Measurements from ENCODE around the gene ALOX12B. TPM values are rescaled to one million over a fixed set of nuclear protein-coding genes. Genes with fewer than 3 reads are reported as not detected.
A peak's percentile ranks its signal among the peaks of the same experiment; 100 is the strongest.
"Not testable (repeated sequence)": the region's sequence is repeated elsewhere in the genome, so short reads cannot be mapped to it uniquely, and the experiment has no call there.

ALOX12B gene
- total RNA-seq, 1 donor from 2014 or later, result 0.72 TPM

GRCh38 chr17:8063761-8064534 is 23.6 kb downstream of the ALOX12B start:
- no peak for DNase-seq

GRCh38 chr17:8062807-8063483 is 24.6 kb downstream of the ALOX12B start:
- no peak for DNase-seq

- DNase-seq, result peak; percentile 12
Observed at GRCh38 chr17:8062435-8062806, 25.1 kb downstream of the ALOX12B start.

- not testable (repeated sequence) for DNase-seq
Observed at GRCh38 chr17:8061851-8062250, 25.7 kb downstream of the ALOX12B start.

GRCh38 chr17:8060274-8060673 is 27.2 kb downstream of the ALOX12B start:
- peak; percentile 90 for DNase-seq

GRCh38 chr17:8059131-8059530 is 28.4 kb downstream of the ALOX12B start:
- no peak for DNase-seq

GRCh38 chr17:8057691-8058114 is 29.8 kb downstream of the ALOX12B start:
- peak; percentile 81 for DNase-seq

GRCh38 chr17:8056976-8057625 is 30.4 kb downstream of the ALOX12B start:
- no peak for DNase-seq

GRCh38 chr17:8056232-8056975 is 31.1 kb downstream of the ALOX12B start:
- DNase-seq, result peak; percentile 24

GRCh38 chr17:8055851-8056231 is 31.7 kb downstream of the ALOX12B start:
- no peak for DNase-seq

GRCh38 chr17:8053600-8053999 is 33.9 kb downstream of the ALOX12B start:
- DNase-seq, result no peak

- DNase-seq, result no peak
Observed at GRCh38 chr17:8052256-8053252, 35.0 kb downstream of the ALOX12B start.

GRCh38 chr17:8051831-8052230 is 35.7 kb downstream of the ALOX12B start:
- DNase-seq, result no peak

- no peak for DNase-seq
Observed at GRCh38 chr17:8048736-8049135, 38.8 kb downstream of the ALOX12B start.

GRCh38 chr17:8048236-8048635 is 39.3 kb downstream of the ALOX12B start:
- no peak for DNase-seq

- no peak for DNase-seq
Observed at GRCh38 chr17:8047769-8048110, 39.8 kb downstream of the ALOX12B start.

- DNase-seq, result no peak
Observed at GRCh38 chr17:8046929-8047768, 40.4 kb downstream of the ALOX12B start.

- DNase-seq, result no peak
Observed at GRCh38 chr17:8046306-8046928, 41.1 kb downstream of the ALOX12B start.

GRCh38 chr17:8044819-8045810 is 42.4 kb downstream of the ALOX12B start:
- DNase-seq, result no peak
